CD4-positive, alpha-beta T cell treated with Interleukin-1 beta for 1 hour (primary cell): ENCODE results near the gene BMF.
"Not testable (repeated sequence)": the region's sequence is repeated elsewhere in the genome, so short reads cannot be mapped to it uniquely, and the experiment has no call there.

ENCODE experiments used
- DNase-seq, 2 donors: peaks; one replicate each; pipeline ENCODE4 v3.0.0-alpha.2; 2020 to 2022

BMF gene

DNA sequence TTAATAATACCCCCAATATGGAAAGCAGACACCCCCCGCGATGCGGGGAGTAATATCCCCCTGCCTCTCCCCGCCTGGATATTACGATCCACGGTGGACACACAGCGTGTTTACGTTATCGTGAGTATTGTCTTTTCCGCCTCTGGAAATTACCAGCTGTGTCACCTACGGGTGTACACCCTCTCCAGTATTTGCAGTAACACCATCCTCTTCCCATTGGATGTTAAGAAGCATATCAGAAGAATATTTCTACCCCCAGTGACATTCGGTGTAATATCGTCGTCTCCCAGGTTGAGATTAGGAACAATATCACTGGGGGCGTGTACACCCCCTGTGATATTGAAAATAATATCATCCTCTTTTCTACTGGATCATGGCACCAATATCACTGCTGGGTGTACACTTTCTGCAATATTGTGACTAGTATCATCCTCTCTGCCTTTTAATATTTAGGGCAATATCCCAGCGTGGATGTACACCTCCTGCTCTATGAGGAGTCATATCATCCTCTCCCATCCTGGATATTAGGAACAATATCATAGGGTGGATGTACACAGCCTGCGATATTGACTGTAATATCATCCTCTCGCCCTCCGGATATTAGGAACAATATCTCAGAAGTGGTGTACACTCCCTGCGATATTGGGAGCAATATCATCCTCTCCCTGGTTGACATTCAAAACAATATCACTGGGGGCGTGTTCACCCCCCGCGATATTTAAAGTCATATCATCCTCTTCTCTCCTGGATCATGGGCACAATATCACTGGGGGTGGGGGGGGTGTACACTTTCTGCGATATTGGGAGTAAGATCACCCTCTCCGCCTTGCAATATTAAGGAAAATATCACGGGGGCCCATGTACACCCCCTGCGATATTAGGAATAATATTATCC, 20.3 kb upstream of the BMF start:
- DNase-seq: no peak

DNA sequence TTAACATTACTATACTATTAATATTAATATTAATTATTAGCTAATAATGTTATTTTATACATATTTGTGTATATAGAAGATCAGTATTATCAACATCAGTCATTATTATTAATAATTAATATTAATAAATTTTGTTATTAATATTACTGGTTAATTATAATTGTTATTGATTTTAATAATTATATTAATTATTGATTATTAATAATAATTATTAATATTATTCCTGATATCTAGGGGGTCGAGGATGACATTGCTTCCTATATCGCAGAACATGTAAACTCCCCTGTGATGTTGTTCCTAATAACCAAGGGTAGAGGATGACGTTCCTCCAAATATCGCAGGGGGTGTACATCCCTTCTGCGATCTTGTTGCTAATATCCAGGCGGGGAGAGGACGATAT, 17.3 kb upstream of the BMF start:
- DNase-seq: no peak

DNA sequence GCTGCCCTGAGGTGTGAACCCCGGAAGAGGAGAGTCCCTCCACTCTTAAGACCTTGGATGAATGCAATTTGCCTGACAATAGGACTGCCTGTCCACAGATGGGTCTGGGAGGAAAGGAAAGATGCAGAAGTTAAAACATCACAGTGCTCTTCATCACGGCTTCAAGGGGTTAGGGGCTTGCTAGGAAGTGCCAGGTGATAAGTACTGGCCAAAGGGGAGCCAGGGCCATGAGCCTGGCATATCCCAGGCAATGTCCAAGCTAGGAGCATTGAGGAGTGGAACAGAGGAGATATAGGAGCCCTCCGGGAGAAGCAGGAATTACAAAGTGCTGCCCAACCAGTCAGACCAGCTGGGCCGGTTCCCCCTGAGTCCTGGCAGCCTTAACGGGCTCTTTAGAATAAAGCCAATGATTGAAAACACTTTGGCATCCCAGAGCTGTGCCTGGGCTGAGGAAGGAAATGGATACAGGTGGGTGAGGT, 16.2 kb upstream of the BMF start:
- not testable (repeated sequence) for DNase-seq

DNA sequence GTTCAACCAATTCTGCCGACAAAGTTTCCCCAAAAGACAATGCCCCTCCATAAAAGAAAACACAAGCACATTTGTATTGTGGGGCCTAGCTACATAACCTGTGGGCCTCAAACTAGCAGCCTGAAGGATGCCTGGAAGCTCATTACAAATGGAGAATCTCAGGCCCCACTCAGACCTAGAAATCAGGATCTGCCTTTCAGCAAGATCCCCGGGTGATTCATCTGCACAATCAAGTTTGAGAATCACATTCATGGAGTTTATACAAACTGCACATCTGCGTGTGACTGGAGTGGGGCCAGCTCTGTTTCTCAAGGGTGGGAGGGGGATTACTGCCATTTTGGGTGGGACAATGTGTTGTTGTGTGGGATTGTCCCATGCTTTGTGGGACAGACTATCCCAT, 15.7 kb upstream of the BMF start:
- DNase-seq: not testable (repeated sequence)

DNA sequence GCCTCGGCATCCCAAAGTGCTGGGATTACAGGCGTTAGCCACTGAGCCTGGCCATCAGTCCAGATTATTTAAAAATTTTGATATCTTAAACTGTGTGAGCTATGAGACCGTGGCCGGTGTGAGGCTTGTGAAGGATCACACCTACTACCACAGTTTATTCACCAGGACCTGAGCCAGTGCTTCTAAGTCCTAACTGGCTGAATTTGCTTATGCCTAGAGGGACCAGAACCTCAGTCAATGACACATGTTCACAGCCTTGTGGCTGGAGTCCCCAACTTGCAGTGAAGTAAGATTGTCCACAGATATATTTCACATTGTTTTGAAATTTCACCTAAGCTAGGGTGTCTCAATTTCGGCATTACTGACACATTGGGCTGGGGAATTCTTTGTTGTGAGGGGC, 15.2 kb upstream of the BMF start:
- not testable (repeated sequence) for DNase-seq

DNA sequence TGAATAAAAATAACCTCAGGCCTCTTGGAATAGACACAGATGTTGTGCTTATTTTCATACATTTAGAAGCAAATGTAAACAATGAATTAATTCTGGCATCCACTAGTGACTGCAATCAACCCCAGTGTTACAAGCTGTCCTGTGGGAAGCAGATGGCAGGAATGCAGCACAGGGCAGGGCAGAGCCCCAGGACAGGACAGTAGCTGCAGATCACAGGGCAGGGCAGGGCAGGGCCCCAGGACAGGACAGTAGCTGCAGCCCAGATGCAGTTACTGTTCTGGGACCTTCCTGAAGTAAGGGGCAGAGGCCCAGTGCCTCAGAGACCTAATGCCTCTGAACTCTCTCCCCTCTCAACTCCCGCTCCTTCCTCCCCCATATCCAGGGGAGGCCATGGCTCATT, 14.3 kb upstream of the BMF start:
- not testable (repeated sequence) for DNase-seq

DNA sequence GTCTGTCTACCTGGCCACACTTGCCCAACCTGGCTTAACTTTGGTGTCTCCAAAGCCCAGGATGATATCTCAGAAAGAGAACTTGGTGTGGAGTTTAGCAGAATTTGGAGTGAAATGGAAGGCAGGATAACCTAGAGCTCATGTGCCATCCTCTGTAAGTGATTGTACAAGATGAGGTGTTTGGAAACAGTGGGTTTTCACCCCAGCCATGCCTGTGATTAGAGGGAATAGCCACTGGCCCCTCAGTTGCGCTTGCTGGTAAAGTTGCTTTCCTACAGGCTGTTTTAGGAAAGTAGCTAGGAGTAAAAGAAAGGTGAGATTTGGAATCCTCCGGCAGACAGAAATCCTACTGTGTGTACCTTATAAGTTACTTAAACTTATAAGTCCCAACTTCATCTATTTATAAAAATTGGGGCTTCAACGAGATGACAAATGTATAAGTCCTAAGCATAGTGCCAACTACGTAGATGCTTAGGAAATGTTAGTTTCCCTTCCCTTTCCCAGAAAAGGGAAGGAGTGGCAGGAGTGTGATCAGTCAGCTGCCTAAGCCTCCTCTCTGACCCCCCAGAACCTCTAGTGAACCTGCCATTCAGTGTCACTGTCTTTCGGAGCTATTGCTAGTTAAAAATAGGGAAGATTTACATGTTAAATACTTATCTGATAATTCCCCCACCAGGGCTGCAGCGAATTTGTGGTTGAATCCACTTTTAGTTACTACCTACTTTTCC, 13.4 kb upstream of the BMF start:
- no peak for DNase-seq

DNA sequence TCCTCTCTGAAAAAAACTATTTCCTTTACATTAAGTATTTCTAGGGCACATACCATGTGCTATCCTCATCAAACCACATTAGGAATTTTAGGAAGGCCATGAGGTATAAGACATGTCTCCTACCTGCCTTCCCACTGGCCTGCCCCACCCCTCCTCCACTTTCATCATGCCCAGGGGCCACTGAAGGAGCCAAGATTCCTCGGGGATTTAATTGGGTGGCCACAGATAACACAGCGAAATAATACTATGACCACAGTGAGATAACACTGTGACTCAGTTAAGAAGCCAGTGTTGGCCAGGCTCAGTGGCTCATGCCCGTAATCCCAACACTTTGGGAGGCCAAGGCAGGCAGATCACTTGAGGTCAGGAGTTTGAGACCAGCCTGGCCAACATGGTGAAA, 9.8 kb upstream of the BMF start:
- no peak for DNase-seq

DNA sequence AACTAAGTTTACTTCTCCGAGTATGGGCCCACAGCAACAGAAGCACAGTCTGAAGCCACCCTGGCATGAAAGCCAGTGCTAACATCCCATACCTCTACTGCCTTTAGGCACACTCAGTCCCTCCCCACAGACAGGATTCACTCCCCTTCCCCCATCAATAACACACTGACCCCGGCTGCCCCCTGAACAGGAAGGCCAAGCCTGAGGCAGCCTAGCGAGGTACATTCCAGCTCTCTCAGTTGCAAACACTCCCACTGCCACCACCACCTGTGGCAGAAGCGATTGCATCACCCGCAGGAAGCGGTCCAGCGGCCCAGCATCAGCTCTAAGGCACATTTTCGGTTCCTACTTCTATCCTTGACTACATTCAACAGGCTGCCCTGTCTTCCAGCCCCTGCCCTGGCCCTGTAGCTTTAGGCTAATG, 7.0 kb upstream of the BMF start:
- DNase-seq: peak in 1 of 2 donors; percentile 73

DNA sequence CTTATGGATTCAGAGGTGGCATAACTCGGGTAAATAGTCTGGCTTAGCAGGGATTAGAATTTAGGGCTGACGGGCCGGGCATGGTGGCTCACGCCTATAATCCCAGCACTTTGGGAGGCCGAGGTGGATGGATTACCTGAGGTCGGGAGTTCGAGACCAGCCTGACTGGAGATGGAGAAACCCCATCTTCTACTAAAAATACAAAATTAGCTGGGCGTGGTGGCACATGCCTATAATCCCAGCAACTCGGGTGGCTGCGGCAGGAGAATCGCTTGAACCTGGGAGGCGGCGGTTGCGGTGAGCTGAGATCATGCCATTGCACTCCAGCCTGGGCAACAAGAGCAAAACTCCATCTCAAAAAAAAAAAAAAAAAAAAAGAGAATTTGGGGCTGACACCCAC, 6.4 kb upstream of the BMF start:
- DNase-seq: not testable (repeated sequence)

DNA sequence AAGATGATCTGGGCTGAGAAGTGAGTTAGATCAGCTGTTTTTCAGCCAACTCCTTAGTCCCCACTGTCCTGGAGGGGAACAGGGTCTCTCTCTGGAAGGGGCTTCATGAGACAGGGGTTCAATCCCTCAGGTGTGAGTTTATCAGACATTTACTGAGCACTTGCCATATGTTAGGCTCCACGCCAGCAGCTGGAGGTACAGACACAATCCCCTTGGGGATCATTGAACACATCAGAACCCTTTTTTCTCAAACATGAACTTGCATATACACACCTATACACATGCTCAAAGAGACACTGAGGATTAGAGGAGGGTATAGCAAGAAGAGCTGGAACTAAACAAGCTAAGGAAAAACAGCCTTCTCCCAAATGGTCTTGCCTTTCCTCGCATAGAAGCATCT, 5.5 kb upstream of the BMF start:
- no peak for DNase-seq

DNA sequence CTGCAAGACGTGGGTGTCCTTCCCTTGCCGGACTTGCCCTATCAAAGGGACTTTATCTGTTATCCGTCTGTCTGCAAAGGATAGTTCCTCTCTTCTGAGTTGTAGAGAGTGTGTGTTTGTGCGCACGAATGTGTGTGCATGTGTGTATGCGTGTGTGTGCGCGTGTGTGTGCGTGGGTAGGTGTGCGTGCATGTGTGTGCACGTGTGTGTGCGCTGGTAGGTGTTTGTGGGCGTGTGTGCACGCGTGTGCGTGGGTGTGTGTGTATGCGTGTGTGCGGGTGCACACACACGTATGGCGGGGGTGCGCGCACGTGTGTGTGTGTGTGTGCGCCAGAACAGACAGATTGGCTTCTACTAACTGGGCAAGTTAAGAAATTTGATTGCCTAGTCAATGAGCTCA, 4.1 kb upstream of the BMF start:
- DNase-seq: no peak

DNA sequence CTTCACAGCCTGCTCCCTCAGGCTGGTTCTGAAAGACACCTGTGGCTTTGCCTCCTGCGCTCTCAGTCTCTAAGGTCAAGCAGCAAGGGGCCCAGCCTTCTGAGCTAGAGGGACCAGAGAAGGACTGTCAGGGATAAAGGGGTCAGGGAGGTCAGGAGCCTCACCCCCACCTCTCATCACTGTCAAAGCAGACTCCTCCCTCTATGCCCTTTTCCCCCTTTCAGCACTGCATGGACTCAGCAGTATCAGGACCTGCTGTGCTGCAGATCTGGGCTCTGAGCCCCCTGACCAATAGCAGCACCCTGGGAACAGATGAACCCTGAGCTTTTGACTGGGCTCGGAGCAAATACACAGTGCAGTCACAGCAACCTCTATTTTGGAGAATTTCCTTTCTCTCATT, 3.2 kb upstream of the BMF start:
- DNase-seq: no peak

DNA sequence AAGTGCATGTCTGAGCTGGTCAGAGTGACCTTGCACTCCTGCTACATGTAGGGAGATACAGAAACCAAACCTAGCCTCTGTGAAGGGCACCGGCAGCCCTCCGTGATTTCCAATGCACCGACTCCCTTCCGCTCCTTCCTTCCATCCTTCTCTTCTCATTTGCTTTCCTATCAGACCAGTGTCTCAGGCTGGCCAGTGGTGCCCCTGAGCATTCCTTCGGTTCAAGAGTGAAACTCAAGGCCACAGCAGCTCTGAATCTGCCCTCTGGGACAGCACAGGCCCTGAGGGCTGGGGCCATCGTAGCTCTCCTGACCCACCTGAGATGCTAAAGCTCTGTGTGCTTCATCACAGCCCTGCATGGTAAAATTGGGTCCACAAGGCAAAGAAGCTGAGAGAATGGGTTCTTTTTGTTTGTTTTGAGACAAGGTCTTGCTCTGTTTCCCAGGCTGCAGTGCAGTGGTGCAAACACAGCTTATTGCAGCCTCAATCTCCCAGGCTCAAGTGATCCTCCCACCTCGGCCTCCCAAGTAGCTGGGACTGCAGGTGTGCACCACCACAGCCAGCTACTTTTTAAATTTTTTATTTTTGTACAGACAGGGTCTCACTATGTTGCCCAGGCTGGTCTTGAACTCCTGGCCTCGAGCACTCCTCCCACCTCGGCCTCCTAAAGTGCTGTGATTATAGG, 2.3 kb upstream of the BMF start:
- no peak for DNase-seq

DNA sequence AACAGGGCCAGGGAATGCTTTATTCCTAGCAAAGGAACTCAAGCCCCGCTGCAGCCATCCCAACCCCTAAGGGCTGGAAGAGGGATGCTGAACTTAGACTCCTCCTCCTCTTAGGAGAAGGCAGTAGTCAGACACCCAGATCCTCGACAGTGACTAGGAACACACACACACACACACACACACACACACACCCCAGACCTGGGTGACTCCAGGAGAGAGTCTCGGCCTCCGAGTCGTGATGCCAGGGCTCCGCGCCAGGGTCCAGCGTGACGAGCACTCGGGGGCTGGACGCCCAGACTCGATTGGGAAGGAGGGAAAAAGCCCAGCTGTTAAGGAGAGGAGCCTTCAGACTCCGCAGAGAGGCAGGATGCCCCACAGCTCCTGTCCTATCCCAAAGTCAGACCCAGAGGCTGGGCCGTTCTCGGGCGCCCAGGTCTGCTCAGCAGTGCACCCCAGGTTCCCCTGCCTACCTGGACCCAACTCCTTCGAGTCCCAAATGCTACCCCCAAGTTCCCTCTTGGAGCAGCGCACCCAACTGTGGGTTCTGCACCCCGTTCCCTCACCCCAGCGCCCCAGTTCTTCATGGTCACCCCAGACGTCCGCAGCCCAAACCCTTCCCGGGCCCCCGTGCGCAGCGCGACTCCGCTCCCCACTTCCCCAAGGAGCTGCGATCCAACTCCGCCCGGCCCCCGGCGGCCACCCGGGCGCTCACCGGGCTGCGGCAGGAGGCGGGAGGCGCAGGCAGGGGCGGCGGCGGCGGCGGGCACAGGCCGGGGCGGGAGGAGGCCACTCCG, 421 bp downstream of the BMF start:
- no peak for DNase-seq

DNA sequence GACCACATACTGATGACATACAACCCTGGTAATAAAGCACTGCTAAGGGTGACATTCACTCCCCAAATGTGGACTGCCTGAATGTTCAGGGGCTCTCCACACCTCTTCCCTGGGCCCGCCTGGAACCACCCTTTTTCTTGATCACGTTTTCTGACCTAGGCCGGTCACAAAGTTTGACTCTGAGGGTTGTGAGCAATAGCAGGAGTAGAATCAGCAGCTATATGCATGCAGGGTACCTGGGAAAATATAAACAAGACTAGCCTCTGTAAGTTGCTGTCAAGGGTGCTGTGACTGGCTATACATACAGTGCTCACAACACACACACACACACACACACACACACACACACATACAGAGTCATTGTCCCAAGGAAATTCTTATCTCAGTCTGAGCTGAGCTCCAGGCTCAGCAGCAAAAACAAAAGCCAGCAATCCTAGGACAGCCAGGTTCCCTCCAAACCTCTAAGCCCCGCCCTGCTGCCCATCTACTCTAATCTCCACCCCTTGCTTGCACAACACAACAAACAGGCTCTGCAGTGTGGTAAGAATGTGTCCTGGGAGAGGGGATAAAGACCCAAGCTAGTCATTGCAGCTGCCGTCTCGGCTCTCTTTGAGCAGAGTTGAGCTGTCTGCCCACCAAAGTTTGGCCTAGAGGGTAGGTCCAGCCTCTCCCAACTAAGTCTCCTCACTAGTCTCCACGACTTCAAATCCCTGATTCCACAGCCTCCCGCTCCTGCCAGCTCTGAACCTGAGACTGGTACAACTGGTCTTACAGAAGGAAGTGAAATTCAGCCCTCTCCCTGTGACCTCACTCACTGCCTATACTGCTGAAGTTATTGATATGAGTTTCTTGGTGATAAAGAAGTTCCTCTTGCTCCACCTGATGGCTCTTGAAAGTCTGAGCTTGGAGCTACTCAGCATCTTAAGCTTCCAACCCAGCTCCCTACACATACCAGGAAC, 2.2 kb downstream of the BMF start:
- peak in 1 of 2 donors; percentile 62 for DNase-seq

DNA sequence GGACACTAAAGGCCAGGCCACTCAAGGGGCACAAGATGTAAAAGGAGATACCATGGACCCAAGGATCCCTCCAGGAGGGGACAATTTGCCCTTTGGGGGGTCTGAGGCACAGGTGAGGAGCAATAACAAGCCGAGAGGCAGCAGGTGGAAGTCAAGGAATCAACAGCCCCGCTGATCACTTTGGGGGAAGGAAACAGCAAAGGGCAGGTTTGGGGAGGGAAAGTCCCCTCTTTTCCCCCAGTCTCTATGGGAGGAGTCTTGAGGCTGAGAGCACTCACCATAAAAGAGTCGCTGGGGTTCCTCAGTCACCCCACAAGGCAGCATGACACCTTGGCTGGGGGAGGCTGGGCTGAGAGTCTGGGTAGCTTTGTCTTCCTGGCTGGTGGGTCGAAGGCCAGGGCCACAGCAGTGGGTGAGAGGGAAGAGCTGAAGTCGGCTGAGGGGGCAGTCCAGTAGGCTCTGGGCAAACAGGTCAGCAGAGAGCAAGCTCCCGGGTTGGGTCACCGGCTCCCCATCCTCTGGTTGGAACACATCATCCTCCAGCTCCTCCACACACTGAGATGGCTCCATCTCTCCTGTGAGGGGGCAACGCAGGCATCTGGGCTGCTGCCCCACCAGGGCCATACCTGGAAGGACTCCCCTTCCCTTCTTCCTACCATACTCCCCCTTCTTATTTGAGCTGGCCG, 3.0 kb downstream of the BMF start:
- DNase-seq: peak; percentile 61 to 72

DNA sequence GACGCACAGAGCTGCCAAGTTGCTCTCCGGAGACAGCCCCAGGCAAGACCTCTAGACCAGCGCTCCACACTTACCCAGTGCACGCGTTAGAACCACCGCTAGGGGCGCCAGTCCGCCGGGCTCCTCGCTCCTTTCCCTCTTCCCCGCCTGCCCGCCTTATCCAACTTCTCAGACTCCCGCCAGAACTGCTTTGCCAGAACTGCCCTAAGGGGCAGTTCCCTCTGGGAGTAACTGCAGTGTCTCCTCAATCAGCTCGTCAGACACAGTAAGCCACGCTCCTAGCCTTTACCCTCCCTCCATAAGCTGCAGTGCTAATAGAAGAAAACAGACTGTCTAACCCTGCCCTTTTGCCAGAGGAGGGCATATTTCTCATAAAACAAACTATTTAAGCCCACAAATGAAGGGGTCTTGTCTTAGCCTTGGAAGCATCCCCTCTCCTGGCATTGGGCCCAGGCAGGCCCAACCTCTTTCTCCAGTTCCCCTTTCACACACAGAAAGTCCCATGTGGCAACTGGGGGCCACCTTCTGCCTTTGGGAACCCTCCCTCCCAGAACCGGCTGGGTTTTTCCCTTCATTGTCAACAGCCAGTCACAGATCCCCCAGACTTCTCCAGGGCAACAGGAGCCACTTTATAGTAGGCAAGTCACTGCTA, 3.7 kb downstream of the BMF start:
- DNase-seq: peak; percentile 77 to 78

DNA sequence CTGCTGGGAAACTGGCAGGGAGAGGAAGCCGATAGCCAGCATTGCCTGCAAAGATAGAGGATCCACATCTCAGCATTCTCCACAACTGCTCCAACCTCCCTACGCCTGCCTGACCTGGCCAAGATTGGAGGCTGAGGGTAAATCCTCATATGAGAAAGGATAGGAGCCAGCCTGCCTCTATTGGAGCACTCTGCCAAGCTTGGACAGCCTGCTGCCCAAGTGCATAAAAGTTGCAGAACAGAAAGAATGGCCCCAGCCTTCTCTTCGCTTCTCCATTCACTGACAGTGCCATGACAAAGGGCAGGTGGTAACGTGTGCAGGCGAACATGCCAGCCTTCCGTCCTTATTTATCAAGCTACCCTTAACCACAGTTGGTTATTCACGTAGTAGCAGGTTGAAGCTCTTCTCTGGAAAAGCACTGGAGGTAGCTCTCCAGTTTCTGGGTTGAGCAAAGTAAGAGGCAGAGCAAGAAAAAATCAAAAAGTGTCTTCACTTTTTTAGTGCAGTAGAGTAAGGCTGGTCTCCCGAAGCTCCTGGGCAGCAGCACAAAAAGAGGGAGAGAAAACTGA, 4.3 kb downstream of the BMF start:
- no peak for DNase-seq

DNA sequence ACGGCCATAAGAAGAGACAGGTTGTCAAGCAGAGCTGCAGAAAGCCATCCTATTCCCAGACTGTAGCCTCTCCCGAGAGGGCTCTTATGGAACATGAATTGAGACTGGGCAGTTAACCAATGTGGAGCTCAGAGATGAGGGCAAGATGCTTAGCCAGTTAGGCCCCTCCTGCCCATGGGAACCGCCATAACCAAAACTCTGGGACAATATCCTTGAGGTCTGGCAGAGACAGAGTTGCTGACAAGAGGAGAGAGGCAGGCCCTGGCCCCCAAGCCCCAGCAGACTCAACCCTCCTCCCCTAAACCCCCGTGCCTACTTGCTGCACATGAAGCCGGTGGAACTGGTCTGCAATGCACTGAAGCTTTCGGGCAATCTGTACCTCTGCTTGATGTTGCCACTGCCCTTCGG, 4.8 kb downstream of the BMF start:
- DNase-seq: no peak
